GM12875 (cell line): Measurements from ENCODE around the gene EIF1.

Source experiments
- H3K4me3 ChIP-seq: one replicate; pipeline ENCODE4 v1.5.1; 2011; ENCODE audit warnings: low read depth, low read length, control low read depth
- CTCF ChIP-seq: IDR thresholded peaks from 2 replicates; pipeline ENCODE4 v1.5.1; 2011; ENCODE audit warnings: low read depth, mild to moderate bottlenecking, control low read depth, inconsistent platforms, low read length, moderate library complexity, borderline replicate concordance; ENCODE audit not compliant: insufficient read depth

EIF1 gene

GRCh38 chr17:41718287-41718645, 29.6 kb downstream of the EIF1 start:
- TF ChIP-seq CTCF: no peak
- no peak overlapping the region for H3K4me3 ChIP-seq

GRCh38 chr17:41722231-41722630, 33.5 kb downstream of the EIF1 start:
- no peak for TF ChIP-seq CTCF
- no peak overlapping the region for H3K4me3 ChIP-seq

- no peak for TF ChIP-seq CTCF
- no peak overlapping the region for H3K4me3 ChIP-seq
These were observed 35.3 kb downstream of the EIF1 start for GRCh38 chr17:41723801-41724475.

- no peak for TF ChIP-seq CTCF
- H3K4me3 ChIP-seq: no peak overlapping the region
These were observed 35.9 kb downstream of the EIF1 start for GRCh38 chr17:41724476-41725050.

GRCh38 chr17:41725134-41725533, 36.4 kb downstream of the EIF1 start:
- no peak for TF ChIP-seq CTCF

GRCh38 chr17:41728056-41728455, 39.4 kb downstream of the EIF1 start:
- no peak for TF ChIP-seq CTCF
- H3K4me3 ChIP-seq: no peak overlapping the region

More at GRCh38 chr17:41725134-41725533, 36.4 kb downstream of the EIF1 start:
- no peak overlapping the region for H3K4me3 ChIP-seq

GRCh38 chr17:41730479-41730878, 41.8 kb downstream of the EIF1 start:
- TF ChIP-seq CTCF: no peak

More at GRCh38 chr17:41730479-41730878, 41.8 kb downstream of the EIF1 start:
- H3K4me3 ChIP-seq: no peak overlapping the region
